K562 (cell line): ENCODE data around the gene IFT81. TPM values are rescaled to one million over a fixed set of nuclear protein-coding genes. Genes with fewer than 3 reads are reported as not detected.
A peak's percentile ranks its signal among the peaks of the same experiment; 100 is the strongest.

Experiments
- ARID1B ChIP-seq: fragments of 450-650 bp; IDR thresholded peaks from 2 replicates; pipeline ENCODE4 v1.6.1; 2016; ENCODE audit warnings: antibody characterized with exemption, mild to moderate bottlenecking, inconsistent platforms
- BACH1 ChIP-seq: fragments of 200-800 bp; sonication (Bioruptor generic); IDR thresholded peaks from 2 replicates; pipeline ENCODE4 v1.6.1; 2016; ENCODE audit warnings: missing genetic modification characterization, missing compliant biosample characterization
- DEAF1 ChIP-seq: fragments of 450-650 bp; formaldehyde crosslinking; IDR thresholded peaks from 2 replicates; pipeline ENCODE4 v1.4.0; 2020; ENCODE audit warnings: mild to moderate bottlenecking, moderate library complexity
- GATAD2B ChIP-seq: fragments of 450-650 bp; IDR thresholded peaks from 2 replicates; pipeline ENCODE4 v1.6.1; 2017; ENCODE audit warnings: mild to moderate bottlenecking, borderline replicate concordance
- HDAC1 ChIP-seq, 2 experiments: fragments of 450-650 bp; IDR thresholded peaks; 2 replicates each; pipeline ENCODE4 v1.6.1; 2016 to 2017; ENCODE audit warnings: inconsistent platforms in 1 of 2, mild to moderate bottlenecking in 1 of 2, moderate library complexity in 1 of 2
- KLF16 ChIP-seq: IDR thresholded peaks from 2 replicates; pipeline ENCODE4 v1.6.1; 2016; ENCODE audit warnings: antibody characterized with exemption
- MBD2 ChIP-seq: sonication (generic); IDR thresholded peaks from 2 replicates; pipeline ENCODE4 v1.6.1; 2016; ENCODE audit warnings: low read depth, borderline replicate concordance
- MEF2A ChIP-seq: IDR thresholded peaks from 2 replicates; pipeline ENCODE4 v1.6.1; 2011; ENCODE audit warnings: low read depth, mild to moderate bottlenecking, low read length, moderate library complexity; ENCODE audit not compliant: control insufficient read depth
- PRDM10 ChIP-seq: fragments of 450-650 bp; IDR thresholded peaks from 2 replicates; pipeline ENCODE4 v1.6.1; 2018; ENCODE audit not compliant: partially characterized antibody
- SIRT6 ChIP-seq: IDR thresholded peaks from one replicate; pipeline ENCODE4 v1.6.1; 2012; ENCODE audit warnings: low read depth, mild to moderate bottlenecking, control low read depth, inconsistent platforms, low read length, moderate library complexity
- SMAD3 ChIP-seq: fragments of 450-650 bp; formaldehyde crosslinking; conservative IDR thresholded peaks from 2 replicates; pipeline ENCODE4 v1.4.0; 2020; ENCODE audit warnings: mild to moderate bottlenecking
- SMARCA4 ChIP-seq: fragments of 450-650 bp; IDR thresholded peaks from 2 replicates; pipeline ENCODE4 v1.6.1; 2016
- TAF7 ChIP-seq: fragments of 450-650 bp; IDR thresholded peaks from 2 replicates; pipeline ENCODE4 v1.6.1; 2016; ENCODE audit warnings: missing genetic modification characterization, missing compliant biosample characterization
- TSC22D4 ChIP-seq: fragments of 450-650 bp; IDR thresholded peaks from 2 replicates; pipeline ENCODE4 v1.6.1; 2016; ENCODE audit warnings: missing genetic modification characterization, missing biosample characterization, control low read depth
- ZBTB17 ChIP-seq: fragments of 450-650 bp; formaldehyde crosslinking; IDR thresholded peaks from 2 replicates; pipeline ENCODE4 v1.4.0; 2020; ENCODE audit warnings: mild to moderate bottlenecking
- ZNF561 ChIP-seq: fragments of 450-650 bp; formaldehyde crosslinking; conservative IDR thresholded peaks from 2 replicates; pipeline ENCODE4 v1.4.0; 2020; ENCODE audit warnings: mild to moderate bottlenecking, moderate library complexity
- polyA plus RNA-seq, 8 experiments: library from polyadenylated mRNA; depleted of rRNA in 4 of 8; stranded (reverse) in 5 of 8; unstranded in 3 of 8; fragments of >200 nt; fragmentation: Nextera tagmentation in 2 of 8; fragmentation: Illumina TruSeq in 1 of 8; extraction: Ambion mirVana in 2 of 8; extraction: Trizol in 1 of 8; gene quantifications; 2 replicates each; pipeline versions ENCODE4 v1.2.1 to v1.2.3, GENCODE V29; 2011 to 2014; ENCODE audit warnings: inconsistent platforms in 1 of 8, missing spikeins in 1 of 8
- total RNA-seq, 7 experiments: library from RNA; depleted of rRNA in 6 of 7; stranded (reverse); fragments of >200 nt in 6 of 7; fragmentation: Illumina TruSeq in 2 of 7; extraction: Trizol in 2 of 7; gene quantifications; 2 replicates each; pipeline versions ENCODE4 v1.2.1 to v1.2.3, GENCODE V29; 2011 to 2021; ENCODE audit warnings: low replicate concordance in 1 of 7
- TF ChIP-seq, protein P1 (sequence below): fragments of 450-650 bp; IDR thresholded peaks from 2 replicates; pipeline ENCODE4 v1.6.1; 2014; ENCODE audit warnings: low read depth, mild to moderate bottlenecking, moderate library complexity, borderline replicate concordance
- TF ChIP-seq, protein P2 (sequence below): fragments of 450-650 bp; formaldehyde crosslinking; IDR thresholded peaks from 2 replicates; pipeline ENCODE4 v1.4.0; 2020; ENCODE audit warnings: mild to moderate bottlenecking, moderate library complexity
- TF ChIP-seq, protein P3 (sequence below): sonication (generic); IDR thresholded peaks from 2 replicates; pipeline ENCODE4 v1.6.1; 2016

Gene IFT81
- total and polyA plus RNA-seq, 9 of the 15 experiments (the other 6 are each of a cell fraction or from before 2014, with no cell fraction given) = 2.8 to 11.9 (median 7.9) TPM

- peak; percentile 80 for TF ChIP-seq DEAF1
- TF ChIP-seq SMAD3 (CRISPR knock-in tag) = no peak
- 0 out of 2 replicates have a peak, but pooled peaks have one; percentile 61 for TF ChIP-seq ZBTB17 (CRISPR knock-in tag)
- TF ChIP-seq BACH1 (tag) = 0 out of 2 replicates have a peak, but pooled peaks have one; percentile 42
- no peak for TF ChIP-seq TSC22D4 (tag)
- no peak for TF ChIP-seq SIRT6
- TF ChIP-seq TAF7 = no peak
- peak; percentile 17 for TF ChIP-seq PRDM10
- TF ChIP-seq HDAC1 (IDR thresholded peaks at IDR 0.05) = no peak
- no peak for TF ChIP-seq MBD2
- TF ChIP-seq, protein P1, sequence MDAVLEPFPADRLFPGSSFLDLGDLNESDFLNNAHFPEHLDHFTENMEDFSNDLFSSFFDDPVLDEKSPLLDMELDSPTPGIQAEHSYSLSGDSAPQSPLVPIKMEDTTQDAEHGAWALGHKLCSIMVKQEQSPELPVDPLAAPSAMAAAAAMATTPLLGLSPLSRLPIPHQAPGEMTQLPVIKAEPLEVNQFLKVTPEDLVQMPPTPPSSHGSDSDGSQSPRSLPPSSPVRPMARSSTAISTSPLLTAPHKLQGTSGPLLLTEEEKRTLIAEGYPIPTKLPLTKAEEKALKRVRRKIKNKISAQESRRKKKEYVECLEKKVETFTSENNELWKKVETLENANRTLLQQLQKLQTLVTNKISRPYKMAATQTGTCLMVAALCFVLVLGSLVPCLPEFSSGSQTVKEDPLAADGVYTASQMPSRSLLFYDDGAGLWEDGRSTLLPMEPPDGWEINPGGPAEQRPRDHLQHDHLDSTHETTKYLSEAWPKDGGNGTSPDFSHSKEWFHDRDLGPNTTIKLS = 0 out of 2 replicates have a peak, but pooled peaks have one; percentile 20
- no peak for TF ChIP-seq ARID1B
- 0 out of 2 replicates have a peak, but pooled peaks have one; percentile 18 for TF ChIP-seq SMARCA4
- no peak for TF ChIP-seq KLF16
- 0 out of 2 replicates have a peak, but pooled peaks have one; percentile 28 for TF ChIP-seq GATAD2B
- no peak for TF ChIP-seq MEF2A
- TF ChIP-seq, protein P2, sequence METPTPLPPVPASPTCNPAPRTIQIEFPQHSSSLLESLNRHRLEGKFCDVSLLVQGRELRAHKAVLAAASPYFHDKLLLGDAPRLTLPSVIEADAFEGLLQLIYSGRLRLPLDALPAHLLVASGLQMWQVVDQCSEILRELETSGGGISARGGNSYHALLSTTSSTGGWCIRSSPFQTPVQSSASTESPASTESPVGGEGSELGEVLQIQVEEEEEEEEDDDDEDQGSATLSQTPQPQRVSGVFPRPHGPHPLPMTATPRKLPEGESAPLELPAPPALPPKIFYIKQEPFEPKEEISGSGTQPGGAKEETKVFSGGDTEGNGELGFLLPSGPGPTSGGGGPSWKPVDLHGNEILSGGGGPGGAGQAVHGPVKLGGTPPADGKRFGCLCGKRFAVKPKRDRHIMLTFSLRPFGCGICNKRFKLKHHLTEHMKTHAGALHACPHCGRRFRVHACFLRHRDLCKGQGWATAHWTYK = no peak
- no peak for TF ChIP-seq ZNF561 (CRISPR knock-in tag)
- TF ChIP-seq, protein P3, sequence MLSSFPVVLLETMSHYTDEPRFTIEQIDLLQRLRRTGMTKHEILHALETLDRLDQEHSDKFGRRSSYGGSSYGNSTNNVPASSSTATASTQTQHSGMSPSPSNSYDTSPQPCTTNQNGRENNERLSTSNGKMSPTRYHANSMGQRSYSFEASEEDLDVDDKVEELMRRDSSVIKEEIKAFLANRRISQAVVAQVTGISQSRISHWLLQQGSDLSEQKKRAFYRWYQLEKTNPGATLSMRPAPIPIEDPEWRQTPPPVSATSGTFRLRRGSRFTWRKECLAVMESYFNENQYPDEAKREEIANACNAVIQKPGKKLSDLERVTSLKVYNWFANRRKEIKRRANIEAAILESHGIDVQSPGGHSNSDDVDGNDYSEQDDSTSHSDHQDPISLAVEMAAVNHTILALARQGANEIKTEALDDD = peak; percentile 17; the same call in 1 of the 2 replicates
These were observed 23.7 kb upstream of the IFT81 start (continued) for GRCh38 chr12:110100315-110100970.
